ENCODE measurements around the gene PARVG.
"Not testable (repeated sequence)": the region's sequence is repeated elsewhere in the genome, so short reads cannot be mapped to it uniquely, and the experiment has no call there.

- not testable (repeated sequence) for TF ChIP-seq EZH2 (IDR thresholded peaks at IDR 0.05); POLR2AphosphoS5 (IDR thresholded peaks at IDR 0.05; ENCODE audit: borderline replicate concordance, low read depth, low read length)
Observed at GRCh38 chr22:44234372-44234771, 53.6 kb downstream of the PARVG start.

Measured in SK-N-MC (cell line).